Measurements from ENCODE around the gene MOBP.

Gene MOBP

GRCh38 chr3:39473452-39474125, 6.1 kb downstream of the MOBP start:
- no peak overlapping the region for H3K4me3 ChIP-seq (ENCODE audit: low read depth, low read length)
- TF ChIP-seq, protein P1, sequence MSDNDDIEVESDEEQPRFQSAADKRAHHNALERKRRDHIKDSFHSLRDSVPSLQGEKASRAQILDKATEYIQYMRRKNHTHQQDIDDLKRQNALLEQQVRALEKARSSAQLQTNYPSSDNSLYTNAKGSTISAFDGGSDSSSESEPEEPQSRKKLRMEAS (IDR thresholded peaks at IDR 0.05; ENCODE audit: low read depth, low read length): no peak
- TF ChIP-seq CTCF (IDR thresholded peaks at IDR 0.05; ENCODE audit: low read depth, low read length) (no peak), POLR2A (IDR thresholded peaks at IDR 0.05; ENCODE audit: extremely low read depth, insufficient read length) (no peak), MYC (IDR thresholded peaks at IDR 0.05; ENCODE audit: low read depth, low read length) (no peak)
- no peak for DNase-seq (ENCODE audit: low read depth)

- TF ChIP-seq CTCF (IDR thresholded peaks at IDR 0.05; ENCODE audit: low read depth, low read length) (no peak), MYC (IDR thresholded peaks at IDR 0.05; ENCODE audit: low read depth, low read length) (no peak)
- TF ChIP-seq, protein P1 (IDR thresholded peaks at IDR 0.05; ENCODE audit: low read depth, low read length): no peak
- no peak for DNase-seq (ENCODE audit: low read depth)
- H3K4me3 ChIP-seq (ENCODE audit: low read depth, low read length): no peak overlapping the region
Measured at GRCh38 chr3:39474126-39474515, 6.6 kb downstream of the MOBP start.

GRCh38 chr3:39476783-39477182, 9.3 kb downstream of the MOBP start:
- no peak overlapping the region for H3K4me3 ChIP-seq (ENCODE audit: low read depth, low read length)
- TF ChIP-seq, protein P1 (IDR thresholded peaks at IDR 0.05; ENCODE audit: low read depth, low read length): no peak
- no peak for TF ChIP-seq CTCF (IDR thresholded peaks at IDR 0.05; ENCODE audit: low read depth, low read length)
- TF ChIP-seq MYC (IDR thresholded peaks at IDR 0.05; ENCODE audit: low read depth, low read length): no peak
- no peak for TF ChIP-seq POLR2A (IDR thresholded peaks at IDR 0.05; ENCODE audit: extremely low read depth, insufficient read length)
- DNase-seq (ENCODE audit: low read depth): no peak

DNA sequence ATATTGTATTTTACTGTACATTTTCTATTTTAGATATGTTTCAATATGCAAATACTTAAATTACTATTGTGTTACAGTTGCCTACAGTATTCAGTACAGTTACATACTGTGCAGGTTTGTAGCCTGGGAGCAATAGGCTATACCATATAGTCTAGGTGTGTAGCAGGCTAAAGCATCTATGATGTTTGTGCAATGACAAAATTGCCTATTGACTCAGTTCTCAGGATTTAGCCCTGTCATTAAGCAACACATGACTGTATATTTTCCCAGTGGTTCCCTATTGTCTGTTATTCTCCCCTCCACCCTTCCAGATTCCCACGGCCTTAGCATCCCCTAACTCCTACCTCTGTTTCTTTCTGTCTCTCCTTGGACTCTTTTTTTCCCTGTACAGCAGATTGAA, 10.7 kb downstream of the MOBP start:
- TF ChIP-seq POLR2A (IDR thresholded peaks at IDR 0.05; ENCODE audit: extremely low read depth, insufficient read length): no peak
- no peak overlapping the region for H3K4me3 ChIP-seq (ENCODE audit: low read depth, low read length)
- no peak for DNase-seq (ENCODE audit: low read depth)

- DNase-seq (ENCODE audit: low read depth): no peak
- no peak overlapping the region for H3K4me3 ChIP-seq (ENCODE audit: low read depth, low read length)
- TF ChIP-seq MYC (IDR thresholded peaks at IDR 0.05; ENCODE audit: low read depth, low read length) (no peak), CTCF (IDR thresholded peaks at IDR 0.05; ENCODE audit: low read depth, low read length) (no peak), POLR2A (IDR thresholded peaks at IDR 0.05; ENCODE audit: extremely low read depth, insufficient read length) (no peak)
- TF ChIP-seq, protein P1 (IDR thresholded peaks at IDR 0.05; ENCODE audit: low read depth, low read length): no peak
Measured at GRCh38 chr3:39479701-39480414, 12.4 kb downstream of the MOBP start.

DNA sequence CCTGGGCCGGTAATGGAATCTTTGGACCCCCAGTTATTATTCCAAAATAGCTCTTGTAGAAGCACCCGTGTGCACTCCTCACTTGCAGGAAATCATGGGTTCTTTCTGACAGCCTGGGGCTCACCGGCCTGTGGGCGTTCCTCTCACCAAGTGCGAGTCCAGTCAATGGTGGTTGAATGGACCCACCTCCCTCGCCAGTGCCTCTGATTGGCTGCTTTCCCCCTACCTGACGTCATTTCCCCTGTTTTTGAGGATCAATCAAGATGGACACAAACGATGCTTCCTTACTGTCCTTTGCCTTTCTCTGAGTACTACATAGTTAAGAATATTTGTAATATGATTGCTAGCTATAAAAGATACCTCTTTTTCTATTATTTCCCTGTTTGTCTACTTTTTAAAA, 18.1 kb downstream of the MOBP start:
- TF ChIP-seq CTCF (IDR thresholded peaks at IDR 0.05; ENCODE audit: low read depth, low read length): no peak
- TF ChIP-seq POLR2A (IDR thresholded peaks at IDR 0.05; ENCODE audit: extremely low read depth, insufficient read length): no peak
- TF ChIP-seq, protein P1 (IDR thresholded peaks at IDR 0.05; ENCODE audit: low read depth, low read length): no peak
- no peak for TF ChIP-seq MYC (IDR thresholded peaks at IDR 0.05; ENCODE audit: low read depth, low read length)
- no peak overlapping the region for H3K4me3 ChIP-seq (ENCODE audit: low read depth, low read length)
- DNase-seq (ENCODE audit: low read depth): no peak

Measured in NB4 (cell line).